HEK293 (cell line): Measurements from ENCODE around the gene SPINK4.

ENCODE experiments used
- EGR2 ChIP-seq: fragments of 450-650 bp; formaldehyde crosslinking; IDR thresholded peaks from 2 replicates; pipeline ENCODE4 v1.5.1; 2016; ENCODE audit warnings: low read depth, missing biosample characterization, missing genetic modification characterization
- SCRT2 ChIP-seq: fragments of 450-650 bp; formaldehyde crosslinking; IDR thresholded peaks from 2 replicates; pipeline ENCODE4 v1.5.1; 2016; ENCODE audit warnings: missing biosample characterization, missing genetic modification characterization
- SP2 ChIP-seq: fragments of 450-650 bp; formaldehyde crosslinking; IDR thresholded peaks from 2 replicates; pipeline ENCODE4 v1.5.1; 2016; ENCODE audit warnings: missing biosample characterization, missing genetic modification characterization
- TCF7L2 ChIP-seq: IDR thresholded peaks from 2 replicates; pipeline ENCODE4 v1.6.1; 2011; ENCODE audit warnings: low read depth, mild to moderate bottlenecking, inconsistent platforms, low read length, moderate library complexity, borderline replicate concordance
- ZFHX2 ChIP-seq: fragments of 450-650 bp; formaldehyde crosslinking; conservative IDR thresholded peaks from 2 replicates; pipeline ENCODE4 v1.5.1; 2016; ENCODE audit warnings: missing biosample characterization, missing genetic modification characterization
- ZNF19 ChIP-seq: fragments of 450-650 bp; formaldehyde crosslinking; IDR thresholded peaks from 2 replicates; pipeline ENCODE4; 2016; ENCODE audit warnings: missing biosample characterization, missing genetic modification characterization, low read depth
- ZNF202 ChIP-seq: fragments of 450-650 bp; formaldehyde crosslinking; IDR thresholded peaks from 2 replicates; pipeline ENCODE4 v1.5.1; 2016; ENCODE audit warnings: missing biosample characterization, missing genetic modification characterization, borderline replicate concordance
- ZNF223 ChIP-seq: fragments of 450-650 bp; formaldehyde crosslinking; IDR thresholded peaks from 2 replicates; pipeline ENCODE4 v1.5.1; 2016; ENCODE audit warnings: missing biosample characterization, missing genetic modification characterization
- ZNF24 ChIP-seq: fragments of 450-650 bp; formaldehyde crosslinking; IDR thresholded peaks from 2 replicates; pipeline ENCODE4 v1.5.1; 2016; ENCODE audit warnings: missing biosample characterization, missing genetic modification characterization
- ZNF548 ChIP-seq: fragments of 450-650 bp; formaldehyde crosslinking; IDR thresholded peaks from 2 replicates; pipeline ENCODE4 v1.5.1; 2016; ENCODE audit warnings: missing biosample characterization, missing genetic modification characterization
- ZNF560 ChIP-seq: fragments of 450-650 bp; formaldehyde crosslinking; IDR thresholded peaks from 2 replicates; pipeline ENCODE4 v1.5.1; 2017; ENCODE audit warnings: missing biosample characterization, missing genetic modification characterization, borderline replicate concordance
- ZNF561 ChIP-seq: fragments of 450-650 bp; IDR thresholded peaks from 2 replicates; pipeline ENCODE4 v1.5.1; 2018; ENCODE audit warnings: missing biosample characterization, missing genetic modification characterization, borderline replicate concordance
- ZNF600 ChIP-seq: fragments of 450-650 bp; formaldehyde crosslinking; IDR thresholded peaks from 2 replicates; pipeline ENCODE4 v1.5.1; 2016; ENCODE audit warnings: missing biosample characterization, missing genetic modification characterization
- ZNF830 ChIP-seq: fragments of 450-650 bp; IDR thresholded peaks from 2 replicates; pipeline ENCODE4 v1.5.0; 2018; ENCODE audit warnings: missing biosample characterization, missing genetic modification characterization, low read depth, mild to moderate bottlenecking, moderate library complexity
- ZSCAN23 ChIP-seq: fragments of 450-650 bp; formaldehyde crosslinking; IDR thresholded peaks from 2 replicates; pipeline ENCODE4 v1.5.1; 2016; ENCODE audit warnings: missing biosample characterization, missing genetic modification characterization
- ZSCAN30 ChIP-seq: fragments of 450-650 bp; IDR thresholded peaks from 2 replicates; pipeline ENCODE4 v1.5.1; 2018; ENCODE audit warnings: missing biosample characterization, mild to moderate bottlenecking, missing genetic modification characterization, moderate library complexity
- TF ChIP-seq, protein P1 (sequence below): fragments of 450-650 bp; formaldehyde crosslinking; IDR thresholded peaks from 2 replicates; pipeline ENCODE4 v1.5.1; 2016; ENCODE audit warnings: missing biosample characterization, missing genetic modification characterization
- TF ChIP-seq, protein P2 (sequence below): fragments of 450-650 bp; formaldehyde crosslinking; conservative IDR thresholded peaks from 2 replicates; pipeline ENCODE4 v1.5.1; 2016; ENCODE audit warnings: low read depth, missing biosample characterization, missing genetic modification characterization
- TF ChIP-seq, protein P3 (sequence below): fragments of 450-650 bp; formaldehyde crosslinking; conservative IDR thresholded peaks from 2 replicates; pipeline ENCODE4 v1.5.1; 2016; ENCODE audit warnings: low read depth, missing biosample characterization, missing genetic modification characterization
- TF ChIP-seq, protein P4 (sequence below): fragments of 450-650 bp; formaldehyde crosslinking; IDR thresholded peaks from 2 replicates; pipeline ENCODE4 v1.5.1; 2016; ENCODE audit warnings: missing biosample characterization, missing genetic modification characterization
- TF ChIP-seq, protein P5 (sequence below): fragments of 450-650 bp; formaldehyde crosslinking; optimal IDR thresholded peaks from 2 replicates; pipeline ENCODE3; 2016; ENCODE audit warnings: missing biosample characterization, mild to moderate bottlenecking, missing genetic modification characterization
- TF ChIP-seq, protein P6 (sequence below): sonication (generic); formaldehyde crosslinking; IDR thresholded peaks from 2 replicates; pipeline ENCODE4 v1.8.1; 2022; ENCODE audit warnings: mild to moderate bottlenecking, moderate library complexity, missing genetic modification reagents

The SPINK4 gene

DNA sequence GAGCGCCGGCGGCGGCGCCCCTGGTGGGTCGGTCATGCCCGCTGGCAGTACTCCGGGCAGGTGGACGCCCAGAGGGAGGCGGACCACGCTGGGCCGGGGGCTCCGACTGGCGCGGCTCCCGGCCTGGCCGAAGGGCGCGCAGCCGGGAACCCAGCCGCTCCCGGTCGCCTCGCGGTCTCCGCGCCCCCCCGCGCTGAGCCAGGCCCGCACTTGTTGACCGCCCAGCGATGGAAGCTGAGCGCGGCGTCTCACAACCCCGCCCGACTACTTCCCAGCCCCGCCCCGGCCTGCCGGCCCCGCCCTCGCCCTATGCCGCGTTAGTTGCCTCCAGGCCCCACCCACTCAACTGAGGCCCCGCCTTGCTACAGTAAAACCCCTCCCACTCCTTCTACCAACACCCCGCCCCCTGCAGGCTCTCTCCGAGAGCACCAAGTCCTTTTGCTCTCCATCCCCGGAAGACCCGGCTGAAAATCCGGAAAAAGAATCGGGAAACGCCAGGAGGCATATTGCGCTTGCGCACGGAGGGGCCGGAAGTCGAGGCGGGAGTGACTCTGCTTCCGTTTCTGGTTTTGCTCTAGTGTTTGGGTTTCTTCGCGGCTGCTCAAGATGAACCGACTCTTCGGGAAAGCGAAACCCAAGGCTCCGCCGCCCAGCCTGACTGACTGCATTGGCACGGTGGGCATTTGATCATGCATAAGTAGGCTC, 24.7 kb downstream of the SPINK4 start, which contains the start of the genes BAG1 and CHMP5 (continued):
- TF ChIP-seq, protein P1, sequence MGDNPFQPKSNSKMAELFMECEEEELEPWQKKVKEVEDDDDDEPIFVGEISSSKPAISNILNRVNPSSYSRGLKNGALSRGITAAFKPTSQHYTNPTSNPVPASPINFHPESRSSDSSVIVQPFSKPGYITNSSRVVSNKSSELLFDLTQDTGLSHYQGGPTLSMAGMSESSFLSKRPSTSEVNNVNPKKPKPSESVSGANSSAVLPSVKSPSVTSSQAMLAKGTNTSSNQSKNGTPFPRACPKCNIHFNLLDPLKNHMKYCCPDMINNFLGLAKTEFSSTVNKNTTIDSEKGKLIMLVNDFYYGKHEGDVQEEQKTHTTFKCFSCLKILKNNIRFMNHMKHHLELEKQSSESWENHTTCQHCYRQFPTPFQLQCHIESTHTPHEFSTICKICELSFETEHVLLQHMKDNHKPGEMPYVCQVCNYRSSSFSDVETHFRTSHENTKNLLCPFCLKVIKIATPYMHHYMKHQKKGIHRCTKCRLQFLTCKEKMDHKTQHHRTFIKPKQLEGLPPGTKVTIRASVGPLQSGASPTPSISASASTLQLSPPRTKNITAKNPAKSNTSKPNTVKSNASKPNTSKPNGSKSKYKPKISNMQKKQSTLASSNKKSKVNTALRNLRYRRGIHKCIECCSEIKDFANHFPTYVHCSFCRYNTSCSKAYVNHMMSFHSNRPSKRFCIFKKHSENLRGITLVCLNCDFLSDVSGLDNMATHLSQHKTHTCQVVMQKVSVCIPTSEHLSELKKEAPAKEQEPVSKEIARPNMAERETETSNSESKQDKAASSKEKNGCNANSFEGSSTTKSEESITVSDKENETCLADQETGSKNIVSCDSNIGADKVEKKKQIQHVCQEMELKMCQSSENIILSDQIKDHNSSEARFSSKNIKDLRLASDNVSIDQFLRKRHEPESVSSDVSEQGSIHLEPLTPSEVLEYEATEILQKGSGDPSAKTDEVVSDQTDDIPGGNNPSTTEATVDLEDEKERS (tag by site-specific recombination), result no peak
- TF ChIP-seq ZSCAN30, result 0 out of 2 replicates have a peak, but pooled peaks have one; percentile 33
- TF ChIP-seq, protein P2, sequence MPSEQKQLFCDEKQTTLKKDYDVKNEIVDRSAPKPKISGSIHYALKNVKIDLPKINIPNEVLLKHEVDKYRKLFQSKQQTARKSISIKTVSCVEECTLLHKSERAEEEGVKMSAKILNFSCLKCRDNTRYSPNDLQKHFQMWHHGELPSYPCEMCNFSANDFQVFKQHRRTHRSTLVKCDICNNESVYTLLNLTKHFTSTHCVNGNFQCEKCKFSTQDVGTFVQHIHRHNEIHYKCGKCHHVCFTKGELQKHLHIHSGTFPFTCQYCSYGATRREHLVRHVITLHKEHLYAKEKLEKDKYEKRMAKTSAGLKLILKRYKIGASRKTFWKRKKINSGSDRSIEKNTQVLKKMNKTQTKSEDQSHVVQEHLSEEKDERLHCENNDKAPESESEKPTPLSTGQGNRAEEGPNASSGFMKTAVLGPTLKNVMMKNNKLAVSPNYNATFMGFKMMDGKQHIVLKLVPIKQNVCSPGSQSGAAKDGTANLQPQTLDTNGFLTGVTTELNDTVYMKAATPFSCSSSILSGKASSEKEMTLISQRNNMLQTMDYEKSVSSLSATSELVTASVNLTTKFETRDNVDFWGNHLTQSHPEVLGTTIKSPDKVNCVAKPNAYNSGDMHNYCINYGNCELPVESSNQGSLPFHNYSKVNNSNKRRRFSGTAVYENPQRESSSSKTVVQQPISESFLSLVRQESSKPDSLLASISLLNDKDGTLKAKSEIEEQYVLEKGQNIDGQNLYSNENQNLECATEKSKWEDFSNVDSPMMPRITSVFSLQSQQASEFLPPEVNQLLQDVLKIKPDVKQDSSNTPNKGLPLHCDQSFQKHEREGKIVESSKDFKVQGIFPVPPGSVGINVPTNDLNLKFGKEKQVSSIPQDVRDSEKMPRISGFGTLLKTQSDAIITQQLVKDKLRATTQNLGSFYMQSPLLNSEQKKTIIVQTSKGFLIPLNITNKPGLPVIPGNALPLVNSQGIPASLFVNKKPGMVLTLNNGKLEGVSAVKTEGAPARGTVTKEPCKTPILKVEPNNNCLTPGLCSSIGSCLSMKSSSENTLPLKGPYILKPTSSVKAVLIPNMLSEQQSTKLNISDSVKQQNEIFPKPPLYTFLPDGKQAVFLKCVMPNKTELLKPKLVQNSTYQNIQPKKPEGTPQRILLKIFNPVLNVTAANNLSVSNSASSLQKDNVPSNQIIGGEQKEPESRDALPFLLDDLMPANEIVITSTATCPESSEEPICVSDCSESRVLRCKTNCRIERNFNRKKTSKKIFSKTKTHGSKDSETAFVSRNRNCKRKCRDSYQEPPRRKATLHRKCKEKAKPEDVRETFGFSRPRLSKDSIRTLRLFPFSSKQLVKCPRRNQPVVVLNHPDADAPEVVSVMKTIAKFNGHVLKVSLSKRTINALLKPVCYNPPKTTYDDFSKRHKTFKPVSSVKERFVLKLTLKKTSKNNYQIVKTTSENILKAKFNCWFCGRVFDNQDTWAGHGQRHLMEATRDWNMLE (tag by site-specific recombination), result peak; percentile 66; the same call in 1 of the 2 replicates
- no peak for TF ChIP-seq TCF7L2
- TF ChIP-seq ZNF202 (tag by site-specific recombination), result no peak
- no peak for TF ChIP-seq ZNF24 (tag by site-specific recombination)
- TF ChIP-seq, protein P3, sequence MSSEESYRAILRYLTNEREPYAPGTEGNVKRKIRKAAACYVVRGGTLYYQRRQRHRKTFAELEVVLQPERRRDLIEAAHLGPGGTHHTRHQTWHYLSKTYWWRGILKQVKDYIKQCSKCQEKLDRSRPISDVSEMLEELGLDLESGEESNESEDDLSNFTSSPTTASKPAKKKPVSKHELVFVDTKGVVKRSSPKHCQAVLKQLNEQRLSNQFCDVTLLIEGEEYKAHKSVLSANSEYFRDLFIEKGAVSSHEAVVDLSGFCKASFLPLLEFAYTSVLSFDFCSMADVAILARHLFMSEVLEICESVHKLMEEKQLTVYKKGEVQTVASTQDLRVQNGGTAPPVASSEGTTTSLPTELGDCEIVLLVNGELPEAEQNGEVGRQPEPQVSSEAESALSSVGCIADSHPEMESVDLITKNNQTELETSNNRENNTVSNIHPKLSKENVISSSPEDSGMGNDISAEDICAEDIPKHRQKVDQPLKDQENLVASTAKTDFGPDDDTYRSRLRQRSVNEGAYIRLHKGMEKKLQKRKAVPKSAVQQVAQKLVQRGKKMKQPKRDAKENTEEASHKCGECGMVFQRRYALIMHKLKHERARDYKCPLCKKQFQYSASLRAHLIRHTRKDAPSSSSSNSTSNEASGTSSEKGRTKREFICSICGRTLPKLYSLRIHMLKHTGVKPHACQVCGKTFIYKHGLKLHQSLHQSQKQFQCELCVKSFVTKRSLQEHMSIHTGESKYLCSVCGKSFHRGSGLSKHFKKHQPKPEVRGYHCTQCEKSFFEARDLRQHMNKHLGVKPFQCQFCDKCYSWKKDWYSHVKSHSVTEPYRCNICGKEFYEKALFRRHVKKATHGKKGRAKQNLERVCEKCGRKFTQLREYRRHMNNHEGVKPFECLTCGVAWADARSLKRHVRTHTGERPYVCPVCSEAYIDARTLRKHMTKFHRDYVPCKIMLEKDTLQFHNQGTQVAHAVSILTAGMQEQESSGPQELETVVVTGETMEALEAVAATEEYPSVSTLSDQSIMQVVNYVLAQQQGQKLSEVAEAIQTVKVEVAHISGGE (tag by site-specific recombination), result peak; percentile 89
- TF ChIP-seq, protein P4, sequence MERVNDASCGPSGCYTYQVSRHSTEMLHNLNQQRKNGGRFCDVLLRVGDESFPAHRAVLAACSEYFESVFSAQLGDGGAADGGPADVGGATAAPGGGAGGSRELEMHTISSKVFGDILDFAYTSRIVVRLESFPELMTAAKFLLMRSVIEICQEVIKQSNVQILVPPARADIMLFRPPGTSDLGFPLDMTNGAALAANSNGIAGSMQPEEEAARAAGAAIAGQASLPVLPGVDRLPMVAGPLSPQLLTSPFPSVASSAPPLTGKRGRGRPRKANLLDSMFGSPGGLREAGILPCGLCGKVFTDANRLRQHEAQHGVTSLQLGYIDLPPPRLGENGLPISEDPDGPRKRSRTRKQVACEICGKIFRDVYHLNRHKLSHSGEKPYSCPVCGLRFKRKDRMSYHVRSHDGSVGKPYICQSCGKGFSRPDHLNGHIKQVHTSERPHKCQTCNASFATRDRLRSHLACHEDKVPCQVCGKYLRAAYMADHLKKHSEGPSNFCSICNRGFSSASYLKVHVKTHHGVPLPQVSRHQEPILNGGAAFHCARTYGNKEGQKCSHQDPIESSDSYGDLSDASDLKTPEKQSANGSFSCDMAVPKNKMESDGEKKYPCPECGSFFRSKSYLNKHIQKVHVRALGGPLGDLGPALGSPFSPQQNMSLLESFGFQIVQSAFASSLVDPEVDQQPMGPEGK, result peak; percentile 43; the same call in 1 of the 2 replicates
- no peak for TF ChIP-seq ZNF830 (tag by site-specific recombination)
- peak; percentile 12; the same call in 1 of the 2 replicates for TF ChIP-seq ZFHX2 (tag by site-specific recombination)
- no peak for TF ChIP-seq ZNF600
- peak; percentile 94 for TF ChIP-seq SCRT2
- TF ChIP-seq ZNF548 (tag by site-specific recombination), result no peak
- TF ChIP-seq SP2, result peak; percentile 93
- TF ChIP-seq ZNF560, result no peak
- TF ChIP-seq ZNF19, result no peak
- no peak for TF ChIP-seq ZNF223 (tag by site-specific recombination)
- 0 out of 2 replicates have a peak, but pooled peaks have one; percentile 36 for TF ChIP-seq EGR2
- no peak for TF ChIP-seq ZSCAN23 (tag by site-specific recombination)
- TF ChIP-seq ZNF561 (tag by site-specific recombination), result 0 out of 2 replicates have a peak, but pooled peaks have one; percentile 57
- TF ChIP-seq, protein P5, sequence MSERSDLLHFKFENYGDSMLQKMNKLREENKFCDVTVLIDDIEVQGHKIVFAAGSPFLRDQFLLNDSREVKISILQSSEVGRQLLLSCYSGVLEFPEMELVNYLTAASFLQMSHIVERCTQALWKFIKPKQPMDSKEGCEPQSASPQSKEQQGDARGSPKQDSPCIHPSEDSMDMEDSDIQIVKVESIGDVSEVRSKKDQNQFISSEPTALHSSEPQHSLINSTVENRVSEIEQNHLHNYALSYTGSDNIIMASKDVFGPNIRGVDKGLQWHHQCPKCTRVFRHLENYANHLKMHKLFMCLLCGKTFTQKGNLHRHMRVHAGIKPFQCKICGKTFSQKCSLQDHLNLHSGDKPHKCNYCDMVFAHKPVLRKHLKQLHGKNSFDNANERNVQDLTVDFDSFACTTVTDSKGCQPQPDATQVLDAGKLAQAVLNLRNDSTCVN (tag by site-specific recombination), result peak; percentile 42
- TF ChIP-seq, protein P6, sequence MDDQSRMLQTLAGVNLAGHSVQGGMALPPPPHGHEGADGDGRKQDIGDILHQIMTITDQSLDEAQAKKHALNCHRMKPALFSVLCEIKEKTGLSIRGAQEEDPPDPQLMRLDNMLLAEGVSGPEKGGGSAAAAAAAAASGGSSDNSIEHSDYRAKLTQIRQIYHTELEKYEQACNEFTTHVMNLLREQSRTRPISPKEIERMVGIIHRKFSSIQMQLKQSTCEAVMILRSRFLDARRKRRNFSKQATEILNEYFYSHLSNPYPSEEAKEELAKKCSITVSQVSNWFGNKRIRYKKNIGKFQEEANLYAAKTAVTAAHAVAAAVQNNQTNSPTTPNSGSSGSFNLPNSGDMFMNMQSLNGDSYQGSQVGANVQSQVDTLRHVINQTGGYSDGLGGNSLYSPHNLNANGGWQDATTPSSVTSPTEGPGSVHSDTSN (CRISPR knock-in tag), result peak; percentile 67; the same call in 1 of the 2 replicates
